Measurements from ENCODE around the gene RBM8A.

GRCh38 chr1:145886390-145886789, 40.9 kb downstream of the RBM8A start:
- no peak for TF ChIP-seq TCF4 (CRISPR knock-in tag; IDR thresholded peaks at IDR 0.05; ENCODE audit: borderline replicate concordance)
- TF ChIP-seq ZFP3 (CRISPR knock-in tag; IDR thresholded peaks at IDR 0.05): no peak
- TF ChIP-seq ZFP30 (CRISPR knock-in tag; IDR thresholded peaks at IDR 0.05): no peak
- TF ChIP-seq, protein P1, sequence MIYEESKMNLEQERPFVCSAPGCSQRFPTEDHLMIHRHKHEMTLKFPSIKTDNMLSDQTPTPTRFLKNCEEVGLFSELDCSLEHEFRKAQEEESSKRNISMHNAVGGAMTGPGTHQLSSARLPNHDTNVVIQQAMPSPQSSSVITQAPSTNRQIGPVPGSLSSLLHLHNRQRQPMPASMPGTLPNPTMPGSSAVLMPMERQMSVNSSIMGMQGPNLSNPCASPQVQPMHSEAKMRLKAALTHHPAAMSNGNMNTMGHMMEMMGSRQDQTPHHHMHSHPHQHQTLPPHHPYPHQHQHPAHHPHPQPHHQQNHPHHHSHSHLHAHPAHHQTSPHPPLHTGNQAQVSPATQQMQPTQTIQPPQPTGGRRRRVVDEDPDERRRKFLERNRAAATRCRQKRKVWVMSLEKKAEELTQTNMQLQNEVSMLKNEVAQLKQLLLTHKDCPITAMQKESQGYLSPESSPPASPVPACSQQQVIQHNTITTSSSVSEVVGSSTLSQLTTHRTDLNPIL (CRISPR knock-in tag; IDR thresholded peaks at IDR 0.05; ENCODE audit: low read depth): no peak

All from SK-N-SH treated with all-trans-retinoic acid at 6 μM for 48 hours (cell line).